Measurements from ENCODE around the gene RMDN2.

Gene RMDN2

DNA sequence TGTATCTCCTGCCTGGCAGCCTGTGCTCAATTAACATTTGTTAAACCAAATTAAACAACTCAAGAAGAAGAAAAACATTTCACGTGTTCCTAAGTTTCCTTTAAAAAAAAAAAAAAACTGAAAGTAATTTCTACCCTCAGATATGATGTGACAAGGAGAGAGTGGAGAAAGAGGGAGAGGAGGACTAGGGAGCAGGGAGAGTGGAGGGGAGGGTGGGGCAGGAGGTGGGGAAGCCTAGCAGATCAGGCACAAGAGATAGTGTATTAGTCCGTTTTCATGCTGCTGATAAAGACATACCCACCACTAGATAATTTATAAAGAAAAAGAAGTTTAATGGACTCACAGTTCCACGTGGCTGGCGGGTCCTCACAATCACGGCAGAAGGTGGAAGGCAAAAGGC, 104.4 kb downstream of the RMDN2 start:
- H3K27me3 Mint-ChIP-seq (ENCODE audit: low read depth): peaks cover 11% of the 10 kb centered on the region
- no peak overlapping the region for H3K4me3 Mint-ChIP-seq
- TF ChIP-seq, protein P1, sequence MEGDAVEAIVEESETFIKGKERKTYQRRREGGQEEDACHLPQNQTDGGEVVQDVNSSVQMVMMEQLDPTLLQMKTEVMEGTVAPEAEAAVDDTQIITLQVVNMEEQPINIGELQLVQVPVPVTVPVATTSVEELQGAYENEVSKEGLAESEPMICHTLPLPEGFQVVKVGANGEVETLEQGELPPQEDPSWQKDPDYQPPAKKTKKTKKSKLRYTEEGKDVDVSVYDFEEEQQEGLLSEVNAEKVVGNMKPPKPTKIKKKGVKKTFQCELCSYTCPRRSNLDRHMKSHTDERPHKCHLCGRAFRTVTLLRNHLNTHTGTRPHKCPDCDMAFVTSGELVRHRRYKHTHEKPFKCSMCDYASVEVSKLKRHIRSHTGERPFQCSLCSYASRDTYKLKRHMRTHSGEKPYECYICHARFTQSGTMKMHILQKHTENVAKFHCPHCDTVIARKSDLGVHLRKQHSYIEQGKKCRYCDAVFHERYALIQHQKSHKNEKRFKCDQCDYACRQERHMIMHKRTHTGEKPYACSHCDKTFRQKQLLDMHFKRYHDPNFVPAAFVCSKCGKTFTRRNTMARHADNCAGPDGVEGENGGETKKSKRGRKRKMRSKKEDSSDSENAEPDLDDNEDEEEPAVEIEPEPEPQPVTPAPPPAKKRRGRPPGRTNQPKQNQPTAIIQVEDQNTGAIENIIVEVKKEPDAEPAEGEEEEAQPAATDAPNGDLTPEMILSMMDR (IDR thresholded peaks at IDR 0.05; ENCODE audit: unreplicated experiment in 3 of 3): no peak
- no peaks in the 10 kb centered on the region for H3K36me3 Mint-ChIP-seq (ENCODE audit: low read depth)
- H3K9me3 Mint-ChIP-seq: no peaks in the 10 kb centered on the region
- peaks cover 19% of the 10 kb centered on the region for H3K4me1 Mint-ChIP-seq
- no peak overlapping the region for H3K27ac Mint-ChIP-seq

DNA sequence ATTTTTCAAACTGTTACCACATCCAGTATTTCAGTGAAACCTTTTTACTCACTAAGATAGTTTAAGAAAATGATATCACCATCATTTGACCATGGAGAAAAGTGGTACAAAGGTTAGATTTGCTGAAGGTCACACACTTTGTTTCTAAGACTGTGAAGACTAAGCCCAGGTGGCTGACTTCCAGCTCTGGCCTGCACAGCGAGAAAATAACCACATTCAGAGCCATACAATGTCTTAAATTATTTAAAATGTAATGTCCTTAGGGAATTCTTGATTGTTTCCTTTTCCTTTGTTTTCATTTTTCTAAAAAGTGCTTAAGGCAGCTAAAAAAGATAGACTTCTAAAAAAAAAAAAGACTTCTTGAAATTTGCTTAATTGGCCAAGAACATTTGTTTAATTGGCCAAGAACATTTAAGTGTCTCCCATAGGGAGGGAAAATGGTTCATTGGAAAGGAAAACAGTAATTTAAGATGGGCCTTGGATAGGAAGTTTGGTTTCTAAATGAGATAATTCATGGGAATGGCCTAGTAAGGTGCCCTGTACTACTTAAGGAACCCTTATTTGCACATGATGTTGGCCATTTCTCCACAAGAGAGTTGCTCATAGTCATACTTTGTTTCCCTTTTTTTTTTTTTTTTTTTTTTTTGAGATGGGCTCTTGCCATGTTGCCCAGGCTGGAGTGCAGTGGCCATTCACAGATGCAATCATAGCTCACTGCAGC, 105.7 kb downstream of the RMDN2 start:
- no peak overlapping the region for H3K4me3 Mint-ChIP-seq
- TF ChIP-seq, protein P1 (IDR thresholded peaks at IDR 0.05; ENCODE audit: unreplicated experiment in 3 of 3): no peak
- H3K9me3 Mint-ChIP-seq: no peaks in the 10 kb centered on the region
- H3K4me1 Mint-ChIP-seq: peaks cover 22% of the 10 kb centered on the region
- peak overlapping the region in 2 of 3 experiments; percentile 27 to 58 for H3K27ac Mint-ChIP-seq
- H3K27me3 Mint-ChIP-seq (ENCODE audit: low read depth): peaks cover 11% of the 10 kb centered on the region
- no peaks in the 10 kb centered on the region for H3K36me3 Mint-ChIP-seq (ENCODE audit: low read depth)

DNA sequence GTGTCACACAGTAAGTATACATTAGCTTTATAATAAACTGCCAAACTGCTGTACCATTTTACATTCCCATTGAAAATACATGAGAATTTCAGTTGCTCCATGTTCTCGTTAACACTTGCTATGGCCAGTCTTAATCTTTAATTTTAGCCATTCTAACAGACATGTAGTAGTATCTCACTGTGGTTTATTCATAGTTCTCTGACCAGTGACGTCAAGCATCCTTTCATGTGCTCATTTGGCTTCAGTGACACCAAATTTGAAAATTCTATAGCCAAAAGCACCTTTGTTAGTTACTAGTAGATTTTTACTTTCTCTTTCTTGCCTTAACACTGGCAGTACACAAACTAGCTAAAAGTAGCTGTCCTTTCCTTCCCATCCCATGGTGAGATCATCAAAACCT, 107.9 kb downstream of the RMDN2 start:
- no peak overlapping the region for H3K4me3 Mint-ChIP-seq
- H3K27ac Mint-ChIP-seq: no peak overlapping the region
- TF ChIP-seq, protein P1 (IDR thresholded peaks at IDR 0.05; ENCODE audit: unreplicated experiment in 3 of 3): no peak
- no peaks in the 10 kb centered on the region for H3K36me3 Mint-ChIP-seq (ENCODE audit: low read depth)
- peaks cover 38% of the 10 kb centered on the region for H3K4me1 Mint-ChIP-seq
- no peaks in the 10 kb centered on the region for H3K9me3 Mint-ChIP-seq
- H3K27me3 Mint-ChIP-seq (ENCODE audit: low read depth): peaks cover 18% of the 10 kb centered on the region

DNA sequence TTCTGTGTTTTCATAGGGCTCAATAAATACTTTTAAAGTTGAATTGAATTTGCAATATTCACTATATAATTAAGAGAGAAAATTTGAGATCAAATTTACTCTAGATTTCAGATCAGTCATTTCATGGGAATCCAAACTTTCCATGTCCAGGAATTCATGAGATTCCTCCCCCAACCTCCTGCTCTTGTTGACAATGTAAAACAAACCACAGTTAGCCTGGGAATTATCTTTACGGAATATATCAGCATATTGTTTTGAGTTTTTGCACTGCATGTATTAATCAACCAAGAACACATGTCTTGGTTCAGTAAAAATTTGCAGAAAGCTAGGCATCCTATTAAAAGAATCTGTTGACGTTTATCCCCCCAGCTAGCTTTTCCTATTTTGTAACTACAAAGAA, 108.6 kb downstream of the RMDN2 start:
- Mint-ChIP-seq H3K4me3 (no peak overlapping the region), H3K9me3 (no peaks in the 10 kb centered on the region), H3K27me3 (ENCODE audit: low read depth) (peaks cover 20% of the 10 kb centered on the region), H3K4me1 (peaks cover 43% of the 10 kb centered on the region), H3K27ac (no peak overlapping the region), H3K36me3 (ENCODE audit: low read depth) (no peaks in the 10 kb centered on the region)
- TF ChIP-seq, protein P1 (IDR thresholded peaks at IDR 0.05; ENCODE audit: unreplicated experiment in 3 of 3): no peak

DNA sequence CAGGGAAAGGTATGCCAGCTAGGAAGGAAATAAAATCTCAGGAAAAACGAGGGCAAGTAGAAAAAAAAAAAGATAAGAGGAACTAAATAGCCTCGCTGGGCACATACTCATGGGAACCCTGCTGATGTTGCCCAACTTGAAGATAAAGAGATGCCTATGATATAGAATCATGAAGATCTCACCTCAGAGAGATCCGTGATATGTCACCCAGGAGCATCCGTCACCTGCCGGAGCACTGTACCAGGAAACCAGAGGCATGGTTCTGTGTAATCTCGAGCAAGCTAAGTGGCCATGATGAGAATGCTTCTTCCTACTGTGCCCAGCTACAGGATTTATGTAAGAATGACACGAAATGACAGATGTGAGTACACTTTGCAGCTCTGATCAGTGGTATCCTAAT, 110.9 kb downstream of the RMDN2 start:
- Mint-ChIP-seq H3K36me3 (ENCODE audit: low read depth) (no peaks in the 10 kb centered on the region), H3K4me3 (no peak overlapping the region), H3K27ac (peak overlapping the region in 2 of 3 experiments; percentile 9 to 91), H3K4me1 (peaks cover 31% of the 10 kb centered on the region), H3K9me3 (peaks cover under 1% of the 10 kb centered on the region), H3K27me3 (ENCODE audit: low read depth) (peaks cover 20% of the 10 kb centered on the region)
- TF ChIP-seq, protein P1 (IDR thresholded peaks at IDR 0.05; ENCODE audit: unreplicated experiment in 3 of 3): no peak

DNA sequence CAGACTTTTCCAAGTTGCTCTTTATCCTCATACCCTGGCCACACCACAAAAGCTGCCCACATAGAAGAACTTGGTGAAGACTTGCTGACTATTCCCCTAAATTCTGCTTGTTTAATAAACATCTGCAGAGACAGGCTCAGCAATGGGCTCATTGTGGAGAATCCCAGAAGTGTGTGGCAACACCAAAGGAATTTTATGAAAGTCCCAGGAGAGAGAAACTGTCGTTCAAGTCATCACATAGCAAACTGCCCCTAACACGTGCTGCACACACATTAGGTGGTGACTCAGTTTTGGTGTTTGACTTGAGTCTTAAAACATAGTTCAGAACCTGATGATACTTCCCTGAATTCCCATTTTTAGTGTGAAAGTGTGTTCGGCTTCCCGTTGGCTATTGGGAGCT, 112.2 kb downstream of the RMDN2 start:
- Mint-ChIP-seq H3K4me1 (peaks cover 24% of the 10 kb centered on the region), H3K4me3 (no peak overlapping the region), H3K9me3 (peaks cover 13% of the 10 kb centered on the region), H3K36me3 (ENCODE audit: low read depth) (peaks cover 6% of the 10 kb centered on the region), H3K27ac (peak overlapping the region in 1 of 3 experiments; percentile 91), H3K27me3 (ENCODE audit: low read depth) (peaks cover 14% of the 10 kb centered on the region)
- TF ChIP-seq, protein P1 (IDR thresholded peaks at IDR 0.05; ENCODE audit: unreplicated experiment in 3 of 3): no peak

Measured in nephron (organoid).